ENCODE data around the gene CDR2L.
"Not testable (repeated sequence)": the region's sequence is repeated elsewhere in the genome, so short reads cannot be mapped to it uniquely, and the experiment has no call there.

GRCh38 chr17:75043789-75044188, 56.4 kb downstream of the CDR2L start:
- not testable (repeated sequence) for TF ChIP-seq EZH2 (IDR thresholded peaks at IDR 0.05; ENCODE audit: borderline replicate concordance, low read length); CTCF (IDR thresholded peaks at IDR 0.05; ENCODE audit: low read length)

Data from OCI-LY1 (cell line).